Amniotic epithelial cell (primary cell): ENCODE data around the gene C1orf198.

Experiments
- DNase-seq: peaks from one replicate; pipeline ENCODE4 v3.0.0-alpha.2; 2010; ENCODE audit warnings: low read depth

C1orf198 gene

GRCh38 chr1:230892018-230892491 lies 23.7 kb upstream of the C1orf198 start:
- DNase-seq = no peak

DNA sequence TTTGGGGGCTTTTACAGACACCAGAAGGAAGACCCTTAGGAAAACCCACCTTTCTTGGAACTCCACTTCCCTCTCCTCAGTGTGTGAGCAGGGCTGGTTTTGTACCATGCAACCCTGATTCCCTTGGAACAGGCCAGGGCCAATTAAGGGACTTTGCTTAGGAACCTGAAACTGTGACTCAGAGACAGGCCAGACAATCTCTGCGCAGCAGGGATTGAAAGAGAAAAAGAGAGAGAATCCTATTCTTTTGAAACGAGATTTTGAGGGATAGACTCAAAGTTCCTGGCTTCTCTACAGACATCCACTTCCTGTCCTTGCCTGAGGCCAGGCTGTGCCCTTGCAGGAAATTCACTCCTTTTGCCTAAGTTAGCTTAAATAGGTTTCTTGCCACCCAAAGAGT lies 23.1 kb upstream of the C1orf198 start:
- no peak for DNase-seq

- no peak for DNase-seq
These were observed 16.3 kb upstream of the C1orf198 start for GRCh38 chr1:230884646-230885045.

GRCh38 chr1:230883967-230884366 lies 15.6 kb upstream of the C1orf198 start:
- no peak for DNase-seq

- DNase-seq = no peak
These were observed 11.5 kb upstream of the C1orf198 start for GRCh38 chr1:230879778-230880177.

- no peak for DNase-seq
These were observed 10.3 kb upstream of the C1orf198 start for GRCh38 chr1:230878591-230878990.

DNA sequence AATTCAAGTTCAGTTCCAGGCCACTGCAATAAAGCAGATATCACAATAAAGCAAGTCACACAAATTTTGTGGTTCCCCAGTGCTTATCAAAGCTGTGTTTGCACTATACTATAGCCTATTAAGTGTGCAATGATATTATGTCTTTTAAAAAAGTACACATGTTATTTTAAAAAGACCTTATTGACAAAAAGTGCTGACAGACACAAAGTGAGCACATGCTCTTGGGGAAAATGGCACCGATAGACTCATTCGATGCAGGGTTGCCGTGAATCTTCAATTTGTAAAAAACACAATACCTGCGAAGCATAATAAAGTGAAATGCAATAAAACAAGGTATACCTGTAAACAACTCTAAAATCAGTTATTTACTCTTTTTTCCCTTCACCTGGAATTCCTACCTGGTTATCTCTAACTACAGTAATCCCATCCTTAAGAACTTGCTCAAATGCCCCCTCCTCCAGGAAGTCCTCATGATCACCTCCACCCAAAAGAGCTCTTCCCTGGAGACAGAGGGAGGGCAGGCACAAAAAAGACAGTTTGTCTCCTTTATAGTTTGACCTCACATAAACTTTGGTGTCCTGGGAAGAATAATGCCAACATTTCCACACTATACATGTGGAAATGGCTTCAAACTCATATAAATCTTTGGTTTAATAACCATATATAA lies 9.7 kb upstream of the C1orf198 start:
- no peak for DNase-seq

DNA sequence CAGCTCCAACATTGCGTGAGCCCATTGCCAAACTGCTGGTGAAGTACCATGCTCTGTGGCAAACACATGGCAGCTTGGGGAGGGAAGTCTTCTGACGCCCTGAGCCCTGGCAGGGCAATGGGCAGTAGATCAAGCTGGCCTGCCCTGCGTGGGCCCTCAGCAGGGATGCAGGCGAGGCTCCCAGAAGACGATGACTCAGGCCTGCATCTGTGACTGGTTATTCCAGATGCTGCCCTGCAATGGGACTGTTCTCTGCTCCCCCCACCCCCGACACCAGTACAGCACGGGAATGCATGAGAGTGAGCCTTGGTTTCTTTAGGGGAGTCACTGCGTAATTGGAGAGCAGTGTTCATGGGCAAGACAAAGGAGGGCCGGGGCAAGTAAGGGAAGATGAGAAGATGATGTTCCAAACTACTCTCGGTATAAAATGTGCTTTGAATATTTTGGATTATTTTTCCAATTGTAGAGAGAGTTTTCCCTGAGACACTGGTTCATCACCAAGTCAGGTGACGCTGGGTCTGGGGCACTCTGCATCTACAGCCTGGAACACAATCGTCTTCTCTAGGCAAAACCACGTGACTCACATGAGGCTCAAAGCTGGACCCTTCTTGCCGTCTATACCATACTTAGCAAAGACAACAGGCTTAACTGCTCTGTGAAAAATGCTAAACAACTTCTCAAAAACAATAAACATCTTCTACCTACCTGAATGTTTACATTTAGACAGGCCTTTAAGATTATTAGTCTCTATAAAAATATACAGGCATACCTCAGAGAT lies 9.0 kb upstream of the C1orf198 start:
- DNase-seq = no peak

DNA sequence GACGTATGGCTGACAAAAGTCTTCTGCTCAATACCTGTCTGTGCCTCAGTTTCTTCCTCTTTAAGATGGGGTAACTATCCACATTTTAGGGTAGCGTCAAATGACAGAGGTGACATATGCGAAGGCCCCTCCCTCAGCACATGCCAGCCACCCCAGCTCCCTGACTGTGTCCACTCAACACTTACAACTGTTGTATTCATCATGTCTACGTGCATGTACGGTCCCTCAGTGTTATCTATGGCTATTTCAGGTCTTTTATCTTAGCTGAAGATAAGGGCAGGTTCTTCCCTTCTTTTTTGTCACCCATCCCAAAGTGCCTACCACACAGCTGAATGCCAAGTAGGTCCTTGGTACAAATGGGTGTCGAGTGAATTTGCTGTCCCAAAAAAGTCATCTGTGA lies 8.3 kb upstream of the C1orf198 start:
- no peak for DNase-seq

DNA sequence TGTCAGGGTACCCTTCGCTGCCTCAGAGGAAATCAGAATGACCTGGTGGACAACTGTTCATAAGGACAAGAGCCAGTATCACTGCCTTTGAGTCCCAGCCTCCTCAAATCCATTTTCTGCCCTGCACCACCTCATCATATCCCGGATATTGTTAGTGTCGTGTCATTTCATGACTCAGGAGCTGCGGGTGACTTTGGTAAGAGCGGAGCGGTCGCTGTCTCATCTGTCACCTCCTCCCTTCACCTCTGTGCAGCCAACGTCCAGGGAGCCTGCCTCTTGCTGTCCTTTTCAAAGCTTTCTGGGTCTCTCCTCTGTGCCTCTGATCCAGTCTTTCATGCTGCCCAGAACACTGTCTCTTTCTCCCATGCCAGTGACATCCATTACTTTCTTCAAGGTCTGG lies 7.0 kb upstream of the C1orf198 start:
- DNase-seq = no peak

- no peak for DNase-seq
These were observed 2.6 kb upstream of the C1orf198 start for GRCh38 chr1:230870916-230871315.

DNA sequence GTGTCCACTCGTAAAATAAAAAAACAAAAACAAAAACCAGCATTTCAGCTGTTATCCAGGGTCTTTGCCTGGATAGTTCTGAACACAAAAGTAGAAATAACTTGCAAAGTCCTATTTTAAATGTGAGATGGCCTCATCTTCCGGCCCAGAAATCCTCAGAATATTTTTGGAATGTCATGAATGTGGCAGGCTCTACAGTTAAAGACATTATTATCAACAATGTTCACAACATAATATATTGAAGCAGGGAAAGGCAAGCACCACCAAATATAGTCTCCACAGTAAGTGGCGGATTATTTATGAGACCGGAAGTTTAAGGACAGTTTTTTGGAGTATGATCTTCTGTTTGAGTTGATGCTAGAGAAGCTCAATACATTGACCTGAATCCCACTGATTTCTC lies 1.2 kb upstream of the C1orf198 start:
- DNase-seq = peak; percentile 55

- no peak for DNase-seq
These were observed 540 bp upstream of the C1orf198 start for GRCh38 chr1:230868736-230869385.

GRCh38 chr1:230867101-230867902 lies 1.0 kb downstream of the C1orf198 start:
- no peak for DNase-seq

DNA sequence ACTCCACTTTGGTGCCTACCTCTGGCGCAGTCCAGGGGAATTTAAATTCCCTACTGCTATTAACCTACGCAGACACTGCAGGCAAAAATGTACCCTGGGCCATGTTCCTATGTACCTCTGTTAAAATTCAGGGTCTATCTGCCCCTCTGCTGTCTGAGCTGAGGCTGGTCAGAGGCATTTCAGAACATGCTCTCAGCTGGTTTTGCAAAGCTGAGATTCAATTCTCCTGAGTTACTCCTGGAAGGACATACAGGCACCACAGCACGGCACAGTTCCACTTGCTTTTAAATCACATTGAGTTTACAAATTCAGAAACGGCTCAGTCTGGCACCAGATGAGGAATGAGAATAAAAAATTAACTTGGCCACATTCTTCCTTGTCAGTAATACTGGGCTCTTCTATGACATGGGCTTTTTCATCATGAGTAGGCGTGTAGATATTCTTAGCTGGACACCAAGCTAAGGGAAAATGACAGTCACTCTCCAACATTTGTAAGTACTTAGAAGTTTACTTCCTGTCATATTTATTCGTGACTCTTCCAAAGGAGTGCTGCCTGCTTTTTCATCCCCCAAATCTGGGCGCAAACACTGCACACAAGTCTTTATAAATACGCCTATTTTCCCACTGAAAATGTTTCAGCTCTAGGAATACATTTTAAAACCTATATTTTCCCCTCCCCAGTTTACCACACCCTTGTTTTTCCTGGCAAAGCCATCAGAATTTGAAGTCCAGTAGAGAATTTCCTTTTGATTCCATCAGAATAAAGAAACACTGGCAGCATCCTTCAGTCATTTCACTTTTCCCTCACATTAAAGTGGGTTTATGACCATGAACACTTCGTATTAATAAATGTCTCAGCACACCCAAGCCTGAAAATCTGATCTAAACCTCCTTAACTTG lies 1.9 kb downstream of the C1orf198 start:
- DNase-seq = no peak

DNA sequence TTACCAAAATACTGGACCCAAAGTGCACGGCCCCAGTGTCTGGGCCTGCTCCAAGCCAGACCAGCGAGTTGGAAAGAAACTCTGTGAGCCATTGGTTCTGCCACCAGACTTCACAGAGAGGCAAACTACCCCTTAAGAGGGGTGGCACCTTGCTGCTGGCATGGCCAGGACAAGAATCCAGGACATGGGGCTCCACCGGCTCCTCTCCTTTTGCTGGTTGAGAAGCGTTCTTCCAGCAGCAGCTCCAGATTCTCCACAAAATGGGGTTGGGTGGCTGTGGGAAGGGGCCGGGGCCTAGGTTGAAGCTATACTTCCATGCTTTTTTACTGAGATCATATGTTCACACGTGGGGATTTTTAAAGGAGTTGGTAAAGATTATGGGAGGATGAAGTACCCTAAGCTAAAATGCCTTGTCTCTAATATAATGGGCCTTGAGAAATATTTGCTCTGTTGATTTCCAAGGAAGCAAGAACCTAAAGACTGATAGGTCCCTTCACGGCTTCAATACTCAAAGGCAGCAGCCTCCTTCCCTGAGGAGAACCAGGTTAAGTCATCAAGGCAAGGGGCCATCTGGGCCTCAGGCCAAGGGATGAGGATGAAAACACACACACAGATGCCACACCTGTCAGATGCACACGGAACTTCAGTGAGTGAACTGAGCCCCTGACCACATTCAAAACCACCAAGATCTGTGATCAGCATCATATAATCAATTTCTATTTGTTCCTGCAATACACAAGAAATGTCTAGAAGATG lies 3.1 kb downstream of the C1orf198 start:
- DNase-seq = no peak

DNA sequence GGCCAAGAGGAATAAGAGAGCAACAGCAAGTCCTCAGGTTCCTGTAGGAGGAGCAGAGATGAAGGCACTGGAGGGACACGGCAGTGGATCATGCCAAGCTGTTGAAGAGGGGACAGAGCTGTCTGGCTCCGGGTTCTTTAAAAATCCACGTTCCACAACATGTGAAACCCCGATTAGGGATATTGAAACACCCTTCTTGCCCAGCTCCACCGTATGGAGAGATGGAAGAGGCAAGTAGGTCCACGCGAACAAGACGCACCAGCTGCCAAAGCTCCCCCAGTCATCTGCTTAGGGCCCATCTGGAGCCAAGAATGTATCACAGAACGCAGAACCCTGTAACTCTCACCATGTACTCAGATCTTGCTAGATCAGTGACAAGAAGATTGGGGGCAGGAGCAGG lies 3.9 kb downstream of the C1orf198 start:
- no peak for DNase-seq

GRCh38 chr1:230863449-230863848 lies 4.9 kb downstream of the C1orf198 start:
- DNase-seq = no peak

DNA sequence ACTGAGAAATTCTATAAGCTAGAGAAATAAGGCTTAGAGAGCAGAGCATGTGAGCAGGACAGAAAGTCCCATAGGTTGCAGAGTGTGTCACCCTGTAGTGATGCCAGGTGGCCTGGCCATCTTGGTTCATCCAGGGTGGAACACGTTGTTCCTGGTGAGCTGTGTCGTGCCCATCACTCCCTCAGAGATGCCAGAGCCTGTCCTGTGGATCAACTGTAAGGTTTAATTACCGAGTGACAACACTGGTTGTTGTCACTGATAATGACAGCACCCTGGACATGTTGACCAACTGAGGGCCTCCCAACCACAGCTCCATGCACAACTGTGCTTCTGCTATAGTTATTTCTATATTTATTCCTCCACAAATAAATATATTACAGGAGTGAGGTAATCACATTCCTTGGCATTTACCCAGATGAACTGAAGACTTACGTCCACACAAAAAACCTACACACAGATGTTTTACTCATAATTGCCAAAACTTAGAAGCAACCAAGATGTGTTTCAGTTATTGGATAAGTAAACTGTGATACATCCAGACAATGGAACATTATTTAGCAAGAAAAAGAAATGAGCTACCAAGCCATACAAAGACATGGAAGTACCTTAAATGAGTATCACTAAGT lies 6.2 kb downstream of the C1orf198 start:
- peak; percentile 80 for DNase-seq

DNA sequence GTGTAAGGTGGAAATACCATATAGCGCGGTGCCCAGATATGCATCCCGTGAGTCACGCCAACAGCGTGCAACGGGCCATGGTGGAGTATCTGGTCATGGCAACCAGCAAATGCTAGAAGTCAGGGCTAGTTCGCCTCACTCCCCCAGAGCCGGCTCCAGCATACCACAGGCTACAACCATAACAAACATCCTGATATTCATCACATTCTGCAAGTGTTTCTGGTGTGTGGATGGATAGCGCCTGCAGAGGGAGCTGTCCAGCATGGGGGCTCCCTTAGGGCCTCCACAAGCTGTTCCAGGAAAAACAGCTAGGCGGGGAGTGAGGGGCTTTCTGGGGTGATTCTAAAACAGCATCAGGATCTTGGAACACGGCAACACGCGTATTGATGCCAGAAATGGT lies 6.8 kb downstream of the C1orf198 start:
- no peak for DNase-seq
